ENCODE measurements around the gene FAM83F.
"Not testable (repeated sequence)": the region's sequence is repeated elsewhere in the genome, so short reads cannot be mapped to it uniquely, and the experiment has no call there.

The FAM83F gene

DNA sequence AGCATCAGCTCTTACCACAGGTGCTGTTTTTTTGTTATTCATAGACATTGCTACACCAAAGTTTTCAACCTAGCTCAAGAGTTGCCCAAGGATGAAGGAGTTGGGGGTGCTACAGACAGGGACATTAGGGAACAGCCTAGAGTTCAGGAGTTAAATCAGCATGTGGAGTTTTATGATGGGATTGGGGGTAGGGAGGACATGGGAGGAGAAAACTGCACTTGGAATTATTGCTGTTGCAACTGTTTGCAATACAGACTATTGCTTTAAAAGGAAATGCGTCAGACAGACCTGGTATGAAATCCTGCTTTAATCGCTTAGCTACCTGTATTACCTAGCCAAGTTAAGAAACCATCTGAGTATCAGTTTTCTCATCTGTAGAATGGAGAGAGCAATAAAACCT, 28.3 kb upstream of the FAM83F start:
- no peak for DNase-seq

DNA sequence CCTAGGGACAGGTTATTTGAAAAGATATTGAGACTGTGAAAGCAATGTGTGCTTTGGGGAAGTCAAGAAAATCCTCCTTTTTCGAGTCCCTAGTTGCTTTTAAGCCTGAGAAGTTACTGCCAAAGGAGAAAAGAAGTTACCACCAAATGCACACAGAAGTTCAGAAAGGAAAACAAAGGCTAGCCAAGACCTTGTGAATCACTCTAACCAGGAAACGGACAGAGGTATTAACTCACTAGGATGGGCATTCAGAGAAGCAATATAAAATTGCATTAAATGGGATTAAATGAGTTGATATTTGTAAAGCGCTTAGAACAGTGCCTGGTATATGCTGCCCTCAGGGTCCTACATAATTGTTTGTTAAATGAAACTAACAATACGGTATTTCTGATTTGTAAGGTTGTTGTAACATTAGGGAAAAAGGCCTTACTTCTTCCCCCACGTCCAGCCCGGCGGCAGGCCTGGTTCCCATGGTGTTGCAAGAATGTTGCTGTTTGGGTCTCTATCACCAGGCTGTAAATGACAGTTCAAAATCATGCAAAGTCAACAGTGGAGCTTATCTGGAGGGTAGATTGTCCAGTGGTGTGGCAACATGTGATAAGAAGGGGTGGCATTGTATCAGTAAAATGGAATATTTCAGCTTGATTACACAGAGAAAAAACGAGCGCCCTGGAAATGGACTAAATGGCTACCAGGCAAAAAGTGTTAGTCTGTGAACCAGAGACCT, 27.5 kb upstream of the FAM83F start:
- no peak for DNase-seq

DNA sequence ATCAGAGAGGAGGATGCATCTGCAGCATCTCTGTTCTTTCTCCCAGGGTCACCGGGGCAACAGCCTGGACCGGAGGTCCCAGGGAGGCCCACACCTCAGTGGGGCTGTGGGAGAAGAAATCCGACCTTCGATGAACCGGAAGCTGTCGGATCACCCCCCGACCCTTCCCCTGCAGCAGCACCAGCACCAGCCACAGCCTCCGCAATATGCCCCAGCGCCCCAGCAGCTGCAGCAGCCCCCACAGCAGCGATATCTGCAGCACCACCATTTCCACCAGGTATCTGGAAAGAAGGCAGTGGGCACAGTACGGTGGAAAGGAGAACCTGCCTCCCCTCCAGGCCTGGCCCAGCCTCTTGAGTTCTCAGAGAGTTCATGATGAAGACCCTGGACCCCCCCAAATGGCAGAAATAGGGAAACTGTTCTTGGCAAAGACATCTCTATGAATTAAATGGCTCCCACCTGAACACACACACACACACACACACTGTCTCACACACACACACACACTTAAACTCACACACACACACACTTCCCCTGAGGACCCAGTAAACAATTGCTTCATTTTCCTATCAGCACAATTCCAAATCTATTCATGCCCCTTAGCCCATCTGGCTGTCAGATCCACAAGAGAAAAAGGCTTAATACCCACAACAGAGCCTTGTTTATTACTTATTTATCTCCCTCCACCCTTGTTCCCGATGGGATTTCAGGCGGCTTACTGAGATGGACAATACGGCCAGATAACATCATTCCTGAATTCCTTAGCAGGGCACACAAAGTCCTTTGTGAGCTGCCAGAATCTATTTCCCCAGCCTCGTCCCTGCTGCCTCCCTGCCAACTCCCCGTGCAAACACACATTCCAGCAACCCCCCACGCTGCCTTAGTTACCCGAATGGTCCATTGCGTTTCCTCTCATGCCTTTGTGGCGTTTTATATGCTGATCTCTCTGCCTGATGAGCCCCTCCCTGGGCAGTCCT, 26.5 kb upstream of the FAM83F start:
- no peak for DNase-seq

DNA sequence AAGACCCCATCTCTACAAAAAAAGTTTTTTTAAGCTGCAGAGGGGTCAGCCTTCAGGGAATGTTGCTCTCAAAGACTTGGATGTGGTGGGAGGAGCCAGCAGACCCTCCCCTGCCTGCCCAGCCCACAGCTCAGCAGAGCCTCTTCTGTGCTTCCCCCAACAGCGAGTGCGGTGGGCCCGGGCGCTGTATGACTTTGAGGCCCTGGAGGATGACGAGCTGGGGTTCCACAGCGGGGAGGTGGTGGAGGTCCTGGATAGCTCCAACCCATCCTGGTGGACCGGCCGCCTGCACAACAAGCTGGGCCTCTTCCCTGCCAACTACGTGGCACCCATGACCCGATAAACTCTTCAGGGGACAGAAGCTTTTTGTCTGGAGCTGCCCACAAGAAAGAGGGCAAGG, 24.0 kb upstream of the FAM83F start:
- no peak for DNase-seq

DNA sequence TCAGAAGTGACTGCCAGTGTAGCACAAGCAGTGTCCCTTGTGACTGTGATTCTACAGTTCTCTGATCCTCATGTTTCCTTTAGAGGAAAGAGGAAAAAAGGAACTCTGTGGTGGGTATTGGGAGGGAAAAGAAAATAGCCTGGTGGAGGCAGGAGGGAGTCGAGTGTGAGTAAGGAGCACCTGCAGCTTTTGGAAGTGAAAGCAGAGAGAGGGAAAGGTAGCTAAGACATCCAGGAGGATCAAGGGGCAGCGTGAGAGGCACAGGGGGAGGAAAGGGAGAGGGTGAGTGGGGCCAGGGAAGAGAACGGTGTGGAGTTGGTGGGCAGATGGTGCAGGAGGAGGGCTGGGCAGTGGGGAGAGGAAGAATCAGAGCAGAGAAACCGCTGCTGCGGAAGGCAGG, 22.1 kb upstream of the FAM83F start:
- no peak for DNase-seq

DNA sequence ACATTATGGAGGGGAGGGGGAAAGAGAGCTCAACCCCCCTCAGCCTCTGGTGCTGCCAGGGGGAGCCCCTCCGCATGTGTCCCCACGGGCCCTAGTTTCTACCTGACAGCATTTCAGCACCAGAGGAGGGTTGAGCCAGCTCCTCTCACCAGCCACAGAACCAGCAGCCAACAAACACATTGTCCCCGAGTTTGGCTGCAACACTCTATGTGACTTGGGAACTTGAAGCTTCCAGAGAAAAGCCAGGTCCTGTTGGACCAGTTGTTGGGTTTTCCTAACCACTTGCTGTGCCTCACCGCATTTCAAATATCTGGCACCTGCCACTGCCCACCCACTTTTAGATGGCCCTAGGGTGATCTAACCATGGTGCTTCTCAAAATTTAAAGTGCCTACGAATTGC, 21.1 kb upstream of the FAM83F start:
- no peak for DNase-seq

DNA sequence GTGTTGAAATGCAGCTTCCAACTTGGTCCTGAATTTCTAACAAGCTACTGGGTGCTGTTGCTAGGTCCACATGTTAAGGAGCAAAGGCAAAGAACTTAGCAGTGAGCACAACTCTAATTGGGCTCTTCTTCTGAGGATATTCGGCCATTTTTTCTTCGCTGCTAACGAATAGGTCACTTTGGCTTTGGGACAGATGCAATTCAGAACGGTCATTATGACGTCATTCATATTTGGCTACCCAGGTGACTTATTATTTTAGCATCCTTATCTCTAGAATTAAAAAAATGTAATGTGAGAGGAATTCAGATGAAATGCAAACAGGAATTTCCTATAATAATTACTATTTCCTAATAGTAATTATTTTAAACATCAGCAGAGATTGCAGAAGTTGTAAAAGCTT, 20.7 kb upstream of the FAM83F start:
- DNase-seq: no peak

DNA sequence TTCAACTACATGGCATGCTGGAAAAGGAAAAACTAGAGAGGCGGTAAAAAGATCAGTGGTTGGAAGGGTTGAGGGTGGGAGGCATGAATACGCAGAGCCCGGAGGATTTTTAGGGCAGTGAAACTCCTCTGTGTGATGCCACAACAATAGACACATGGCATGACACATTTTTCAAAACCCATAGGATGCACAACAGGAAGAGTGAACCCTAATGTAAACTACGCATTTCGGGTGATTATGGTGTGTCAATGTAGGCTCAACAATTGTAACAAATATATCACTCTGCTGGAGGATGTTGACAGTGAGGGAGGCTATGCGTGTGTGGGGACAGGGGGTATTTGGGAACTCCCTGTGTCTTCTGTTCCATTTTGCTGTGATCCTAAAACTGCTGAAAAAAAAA, 15.7 kb upstream of the FAM83F start:
- no peak for DNase-seq

DNA sequence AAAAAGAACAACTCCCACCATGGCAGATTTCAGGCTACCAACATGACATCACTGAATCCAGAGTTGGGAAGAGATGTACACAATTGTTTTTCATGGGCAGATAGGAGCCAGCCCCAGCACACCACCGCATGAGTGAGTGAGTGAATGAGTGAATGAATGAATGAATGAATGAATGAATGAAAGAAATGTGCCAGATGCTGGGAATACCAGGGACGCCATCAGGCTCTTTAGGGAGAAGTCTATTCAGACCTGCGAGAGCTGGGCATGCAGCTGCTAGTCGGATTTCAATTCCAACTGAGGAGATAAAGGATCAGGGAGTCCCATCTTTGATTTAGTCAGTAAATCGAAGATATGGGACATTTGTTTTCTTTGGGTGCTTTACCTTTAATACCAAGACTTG, 15.3 kb upstream of the FAM83F start:
- DNase-seq: no peak

DNA sequence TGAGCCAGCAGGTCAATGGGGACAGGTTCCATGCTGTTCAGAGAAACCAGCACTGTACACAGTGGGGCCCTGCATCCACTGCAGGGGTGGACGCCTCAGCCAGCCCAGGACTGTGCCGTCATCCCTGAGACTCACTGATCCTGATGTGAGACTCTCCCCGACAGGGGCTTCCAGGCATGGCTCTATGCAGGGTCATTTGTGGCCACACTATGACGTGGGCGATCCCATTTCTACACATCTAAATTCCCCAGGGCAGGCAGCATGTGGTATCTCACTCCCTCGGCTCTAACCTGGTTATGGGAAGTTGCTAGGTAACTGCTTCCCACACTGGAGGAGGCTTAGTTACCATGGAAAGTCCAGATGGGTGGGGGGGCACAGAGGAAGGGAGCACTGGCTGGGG, 14.2 kb upstream of the FAM83F start:
- no peak for DNase-seq

DNA sequence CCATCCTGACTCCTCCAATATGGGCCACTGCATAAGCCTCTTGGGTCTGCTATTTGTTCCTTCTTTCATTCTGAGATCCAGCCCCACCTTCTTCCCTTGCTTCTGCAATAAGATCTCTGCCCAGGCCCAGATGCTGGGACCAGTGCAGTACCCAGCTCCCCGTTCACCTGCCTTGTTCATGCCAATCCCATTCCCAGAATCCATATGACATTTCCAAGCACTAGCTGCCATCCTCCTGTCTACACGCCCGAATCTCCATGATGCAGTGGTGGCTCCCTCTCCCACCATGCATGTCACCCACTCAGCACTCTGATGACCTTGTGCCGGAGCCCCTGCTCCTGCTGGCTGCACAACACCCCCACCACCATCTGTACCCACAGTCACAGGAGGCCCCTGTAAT, 11.4 kb upstream of the FAM83F start:
- no peak for DNase-seq

DNA sequence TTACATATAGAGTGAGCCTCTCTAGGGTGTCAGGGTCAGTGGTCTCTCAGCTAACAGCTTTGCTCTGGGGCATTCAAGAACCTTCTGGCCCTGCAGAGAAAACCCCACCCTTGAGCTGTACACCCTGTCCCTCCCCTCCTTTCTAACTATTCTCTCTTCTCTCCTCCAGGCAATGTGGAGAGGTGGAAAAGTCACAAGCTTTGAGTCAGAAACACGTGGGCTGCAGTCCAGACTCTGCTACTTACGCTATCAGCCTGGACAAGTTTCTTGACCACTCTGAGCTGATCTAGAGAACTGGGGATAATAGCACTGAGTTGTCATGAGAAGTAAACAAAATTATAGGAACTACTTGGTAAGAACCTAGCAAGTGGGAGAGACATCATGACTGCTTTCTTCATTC, 10.7 kb upstream of the FAM83F start:
- DNase-seq: no peak

DNA sequence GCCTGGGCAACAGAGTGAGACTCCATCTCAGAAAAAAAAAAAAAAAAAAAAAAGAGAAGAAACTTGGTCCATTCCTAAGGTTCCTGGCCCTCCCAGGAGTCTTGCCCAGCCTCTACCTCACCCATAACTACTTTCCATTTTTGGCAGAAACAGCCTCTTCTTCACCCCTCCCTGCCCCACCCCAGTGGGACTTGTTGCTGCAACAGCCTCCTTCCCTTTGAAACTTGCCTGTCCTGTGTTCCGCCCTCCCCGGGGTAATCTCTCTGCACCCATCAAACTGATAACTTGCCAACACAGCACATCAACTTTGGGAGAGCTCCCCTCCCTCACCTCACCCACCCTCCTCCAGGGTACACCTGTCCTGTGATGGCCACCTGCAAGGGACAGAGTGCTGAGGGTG, 10.0 kb upstream of the FAM83F start:
- DNase-seq: no peak

DNA sequence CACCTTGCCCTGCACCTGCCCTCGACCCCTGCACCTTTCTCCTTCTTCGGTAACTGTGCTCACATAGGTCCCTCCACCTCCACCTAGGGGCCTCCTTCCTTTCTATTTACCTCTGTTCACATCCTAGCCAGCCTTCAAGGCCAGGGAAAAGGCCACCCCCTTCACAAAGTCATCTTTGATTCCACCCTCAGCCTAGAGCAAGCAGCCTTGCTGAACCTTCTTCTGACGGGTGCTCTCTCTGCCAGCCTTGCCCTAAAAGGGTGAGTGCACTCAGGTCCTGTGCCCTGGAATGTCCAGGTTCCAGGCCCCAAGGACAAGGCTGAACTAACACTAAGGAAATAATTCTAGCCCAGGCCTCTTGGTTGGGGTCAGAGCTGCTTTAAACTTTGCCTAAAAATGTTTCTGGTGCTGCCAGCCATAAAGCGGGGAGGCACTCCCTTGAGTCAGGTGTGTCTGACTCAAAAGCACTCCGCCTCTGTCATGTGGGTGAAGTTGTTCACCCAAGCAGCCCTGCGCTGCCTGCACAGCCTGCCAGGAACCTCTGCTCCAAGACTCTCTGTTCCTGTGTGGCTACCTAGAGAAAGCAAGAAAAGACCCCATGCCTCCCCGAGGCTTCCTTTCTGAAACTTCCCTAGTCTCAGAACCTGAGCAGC, 9.2 kb upstream of the FAM83F start:
- DNase-seq: no peak

DNA sequence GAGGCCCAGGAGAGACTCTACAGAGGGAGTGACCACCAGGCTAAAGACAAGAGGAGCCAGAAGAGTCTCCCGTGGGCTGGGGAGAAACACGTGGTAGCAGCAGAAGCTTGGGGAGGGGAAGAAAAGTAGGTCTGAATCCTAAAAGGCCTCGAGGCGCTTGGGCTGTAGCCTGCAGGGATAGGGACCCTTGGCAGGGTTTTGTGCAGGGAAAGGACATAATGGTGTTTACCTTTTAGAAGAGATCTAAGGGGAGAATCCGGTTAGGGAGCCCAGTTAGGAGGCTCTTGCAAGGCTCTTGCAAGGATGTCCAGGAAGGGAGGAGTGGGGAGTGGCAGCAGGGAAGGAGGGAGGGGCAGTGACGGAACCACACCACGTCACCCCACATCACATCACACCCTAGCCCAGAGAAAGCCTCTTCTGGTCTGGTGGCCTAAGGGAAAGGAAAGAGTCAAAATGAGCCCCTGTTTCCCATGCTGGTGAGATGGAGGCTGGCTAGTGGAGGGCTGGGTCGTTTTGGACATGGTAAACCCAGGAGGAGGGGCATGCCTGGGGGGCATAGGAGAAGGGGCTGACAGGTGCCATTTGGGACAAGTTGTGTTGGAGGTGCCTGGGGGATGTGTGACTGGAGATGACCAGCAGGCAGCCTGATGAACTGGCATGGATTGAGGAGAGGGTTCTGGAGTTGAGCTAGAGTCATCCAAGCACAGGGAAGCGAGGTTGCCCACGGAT, 6.2 kb upstream of the FAM83F start:
- no peak for DNase-seq

DNA sequence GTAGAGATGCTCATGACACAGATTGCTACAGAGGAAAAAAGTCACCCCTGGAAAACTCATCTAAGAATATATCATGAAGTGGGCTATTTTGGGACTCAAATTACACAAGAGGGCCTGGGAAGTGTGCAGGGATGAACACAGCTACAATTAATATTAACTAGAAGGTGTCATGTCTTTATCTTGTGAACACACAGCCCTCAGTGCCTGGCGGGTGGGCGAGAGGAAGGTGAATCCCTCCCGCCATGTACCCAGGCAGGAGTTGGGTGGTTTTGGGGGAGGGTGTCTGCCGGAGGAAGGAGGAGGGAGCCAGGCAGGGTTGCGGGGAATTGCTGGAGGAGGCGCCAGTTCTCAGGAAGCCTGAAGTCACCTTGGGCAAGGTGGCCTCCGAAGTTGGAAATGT, 5.1 kb upstream of the FAM83F start:
- no peak for DNase-seq

DNA sequence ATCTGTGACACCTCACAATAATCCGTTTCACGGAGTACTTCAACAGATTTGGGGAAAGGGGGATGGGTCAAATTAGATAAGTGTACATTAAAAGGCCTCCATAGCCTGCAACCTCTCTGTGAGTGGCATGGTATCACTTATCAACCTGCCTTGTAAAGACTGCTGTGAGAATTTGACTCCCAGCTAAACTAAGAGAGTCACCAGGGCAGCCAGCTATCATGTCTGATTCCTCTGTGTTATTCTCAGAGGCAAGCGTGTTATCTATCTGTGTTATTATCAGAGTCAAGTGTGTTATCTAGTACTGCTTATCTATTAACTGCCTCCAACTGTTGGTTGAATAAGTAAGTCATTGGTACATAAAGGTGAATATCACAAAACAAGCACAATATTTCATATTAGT, 4.1 kb upstream of the FAM83F start:
- DNase-seq: no peak

DNA sequence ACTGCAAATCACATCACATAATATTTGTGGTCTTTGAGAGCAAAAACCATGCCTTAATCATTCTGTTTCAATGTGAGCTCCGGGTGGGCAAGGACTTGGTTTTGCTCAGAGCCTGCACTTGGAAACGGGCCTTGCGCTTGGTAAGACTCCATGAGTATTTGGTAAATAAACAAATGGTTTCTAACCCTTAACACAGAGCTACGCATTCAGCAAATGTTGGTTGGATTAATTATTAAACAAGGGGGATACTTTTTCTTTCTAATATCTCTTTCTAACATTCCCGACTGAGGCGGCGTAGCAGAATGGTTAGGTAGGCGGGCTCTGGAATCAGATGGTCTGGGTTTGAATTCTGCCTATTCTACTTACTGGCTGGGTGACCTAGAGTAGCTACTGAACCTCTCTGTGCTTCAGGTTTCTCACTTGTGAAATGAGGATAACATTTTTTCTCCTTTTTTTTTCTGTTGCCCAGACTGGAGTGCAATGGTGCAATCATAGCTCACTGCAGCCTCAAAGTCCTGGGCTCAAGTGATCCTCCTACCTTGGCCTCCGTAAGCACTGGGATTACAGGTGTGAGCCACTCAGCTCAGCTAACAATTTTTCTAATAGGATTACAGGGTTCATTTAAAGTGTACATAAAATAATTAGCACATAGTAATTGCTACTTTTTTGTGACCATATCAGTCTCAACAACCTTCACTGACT, 3.4 kb upstream of the FAM83F start:
- no peak for DNase-seq

DNA sequence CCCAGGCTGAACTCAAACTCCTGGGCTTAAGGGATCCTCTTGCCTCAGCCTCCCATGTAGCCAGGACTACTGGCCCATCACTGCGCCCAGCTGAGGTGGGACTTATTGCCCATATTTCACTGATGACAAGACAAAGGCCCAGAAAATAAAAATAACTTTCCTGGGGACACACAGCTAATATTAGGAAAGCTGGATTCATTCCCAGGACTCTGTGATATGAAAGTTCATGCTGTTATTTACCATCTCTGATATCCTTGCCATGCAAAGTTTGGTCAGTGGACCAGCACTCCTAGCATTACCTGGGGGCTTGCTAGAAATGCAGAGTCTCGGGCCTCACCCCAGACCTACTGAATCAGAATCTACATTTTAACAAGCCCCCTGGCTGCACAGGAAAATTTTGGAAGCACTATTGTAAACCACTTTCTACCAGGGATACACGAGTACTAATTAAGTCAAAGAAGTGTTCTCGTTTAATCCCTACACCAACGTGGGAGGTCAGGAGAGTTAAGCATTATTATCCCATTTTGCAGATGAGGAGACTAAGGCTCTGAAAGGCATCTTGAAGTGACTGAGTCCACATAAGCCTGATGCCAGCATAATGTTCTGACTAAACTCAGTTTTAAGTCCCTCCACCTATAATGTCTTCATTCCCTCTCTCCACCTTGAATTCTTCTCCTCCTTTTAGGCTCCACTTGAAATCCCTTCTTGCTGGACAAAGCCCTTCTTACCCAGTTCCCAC, 2.5 kb upstream of the FAM83F start:
- no peak for DNase-seq

DNA sequence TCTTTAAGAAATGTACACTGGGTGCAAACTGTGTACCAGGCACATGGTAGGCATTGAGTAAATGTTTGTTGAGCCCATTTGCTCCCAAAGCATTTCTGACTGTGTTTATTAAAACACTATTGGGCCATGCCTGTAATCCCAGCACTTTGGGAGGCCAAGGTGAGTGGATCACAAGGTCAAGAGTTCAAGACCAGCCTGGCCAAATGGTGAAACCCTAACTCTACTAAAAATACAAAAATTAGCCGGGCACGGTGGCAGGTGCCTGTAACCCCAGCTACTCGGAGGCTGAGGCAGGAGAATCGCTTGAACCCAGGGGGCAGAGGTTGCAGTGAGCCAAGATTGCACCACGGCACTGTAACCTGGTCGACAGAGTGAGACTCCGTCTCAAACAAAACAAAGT, 1.9 kb upstream of the FAM83F start:
- DNase-seq: not testable (repeated sequence)

DNA sequence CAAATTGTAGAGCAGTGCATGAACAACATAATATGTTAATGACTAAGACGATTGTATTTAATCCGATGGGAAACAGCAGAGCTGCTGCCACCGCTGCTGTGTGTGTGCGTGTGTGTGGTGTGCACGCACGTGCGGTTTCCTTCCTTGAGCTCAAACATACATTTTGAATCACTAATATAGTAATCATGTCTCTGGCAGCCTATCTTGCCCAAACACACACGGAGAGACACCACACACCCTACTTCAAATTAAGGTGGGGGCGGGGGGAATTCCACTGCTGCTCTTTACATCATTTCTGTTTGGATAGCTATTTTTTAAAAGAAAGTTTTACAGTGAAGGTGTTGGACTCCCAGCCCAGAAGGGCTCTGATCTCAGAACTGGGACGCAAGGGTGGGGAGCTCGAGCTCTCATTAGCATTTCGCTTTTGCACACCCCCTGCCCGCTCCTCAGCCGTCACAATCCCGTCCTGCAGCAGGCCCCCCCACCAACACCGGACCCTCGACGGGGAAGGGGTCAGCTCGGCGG, 651 bp upstream of the FAM83F start:
- DNase-seq: no peak
